Islet precursor cell (in vitro differentiated cells): ENCODE measurements around the gene RGS11.

Experiments
- DNase-seq: peaks from one replicate; pipeline ENCODE4 v3.0.0-alpha.2; 2018

RGS11 gene

DNA sequence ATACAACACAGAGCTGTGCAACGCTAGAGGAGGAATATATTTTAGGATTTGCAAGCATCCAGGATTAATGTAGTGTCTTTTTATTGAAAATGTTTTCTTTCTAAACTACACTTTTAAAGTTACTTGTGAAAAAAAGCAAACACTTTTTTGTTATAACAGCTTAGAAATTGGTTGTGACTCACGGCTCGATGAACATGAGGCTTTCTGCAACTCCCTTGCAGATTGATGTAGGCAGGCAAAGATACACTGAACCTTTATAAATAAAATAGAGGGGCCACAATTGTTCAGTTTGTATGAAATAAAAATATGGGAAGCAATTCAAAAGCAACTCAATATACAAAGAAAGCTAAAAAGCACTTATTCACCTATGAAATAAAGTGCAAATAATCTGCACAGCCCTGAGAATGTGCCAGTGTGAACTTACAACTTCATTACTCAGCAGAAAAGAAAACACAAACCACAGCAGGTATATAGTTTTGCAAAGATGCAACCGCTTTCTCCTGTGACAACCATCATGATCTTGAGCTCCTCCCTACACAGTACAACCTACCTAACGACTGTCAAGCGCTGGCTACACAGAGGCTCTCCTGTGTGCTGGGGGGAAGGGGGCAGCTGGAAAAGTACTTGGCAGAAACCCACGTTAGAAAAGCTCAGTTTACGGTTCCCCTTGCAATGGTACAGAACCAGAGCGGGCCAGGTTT is 47.4 kb downstream of the RGS11 start:
- no peak for DNase-seq

- no peak for DNase-seq
Observed at GRCh38 chr16:220021-220420, 55.7 kb downstream of the RGS11 start.
